GM19438 (cell line): Measurements from ENCODE around the gene DAB1.
"Not testable (repeated sequence)": the region's sequence is repeated elsewhere in the genome, so short reads cannot be mapped to it uniquely, and the experiment has no call there.

ENCODE experiments used
- ATAC-seq: cut with Tn5 transposase; IDR thresholded peaks from one replicate; pipeline ENCODE4 v1.9.1; 2021; ENCODE audit warnings: low read depth; ENCODE audit not compliant: unreplicated experiment

DAB1 gene

DNA sequence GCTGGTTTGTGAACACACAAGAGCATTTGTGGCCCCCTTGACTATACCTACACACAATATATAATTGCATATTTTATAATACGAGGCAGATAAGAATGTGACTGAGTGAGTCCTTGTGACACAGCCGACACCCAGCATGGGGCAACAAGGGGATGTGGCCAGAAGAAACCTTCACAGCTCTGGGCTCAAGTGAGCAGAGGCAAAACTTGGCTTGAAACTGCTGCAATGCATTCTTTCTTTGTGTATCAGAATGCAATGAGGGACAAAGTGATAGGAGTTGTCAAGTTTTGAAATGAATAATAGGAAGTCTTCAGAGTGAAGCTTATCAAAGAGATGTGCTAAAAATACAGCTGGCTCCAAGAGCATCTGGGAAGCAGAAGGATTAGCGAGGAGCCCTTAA lies 334.0 kb downstream of the DAB1 start:
- ATAC-seq = no peak

- ATAC-seq = no peak
Measured at GRCh38 chr1:57089221-57089620, 334.6 kb downstream of the DAB1 start.

DNA sequence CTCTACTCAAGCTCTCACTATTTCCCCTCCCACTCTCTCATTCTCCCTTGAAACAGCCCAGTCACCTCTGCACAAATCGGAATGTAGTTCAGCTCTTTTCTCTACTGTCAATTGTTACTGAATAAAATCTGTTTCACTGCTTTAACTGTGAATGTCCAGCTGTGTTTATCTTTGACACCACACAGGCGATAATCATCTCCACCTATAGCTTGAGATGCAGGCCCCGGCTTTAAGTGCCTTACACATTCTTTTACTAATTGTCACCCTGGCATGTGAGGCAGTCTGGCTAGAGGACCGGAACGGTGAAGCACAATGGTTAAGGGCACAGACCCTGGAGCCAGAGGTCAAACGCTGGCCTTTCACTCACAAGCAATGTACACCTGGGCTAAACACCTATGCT lies 335.2 kb downstream of the DAB1 start:
- ATAC-seq = no peak

DNA sequence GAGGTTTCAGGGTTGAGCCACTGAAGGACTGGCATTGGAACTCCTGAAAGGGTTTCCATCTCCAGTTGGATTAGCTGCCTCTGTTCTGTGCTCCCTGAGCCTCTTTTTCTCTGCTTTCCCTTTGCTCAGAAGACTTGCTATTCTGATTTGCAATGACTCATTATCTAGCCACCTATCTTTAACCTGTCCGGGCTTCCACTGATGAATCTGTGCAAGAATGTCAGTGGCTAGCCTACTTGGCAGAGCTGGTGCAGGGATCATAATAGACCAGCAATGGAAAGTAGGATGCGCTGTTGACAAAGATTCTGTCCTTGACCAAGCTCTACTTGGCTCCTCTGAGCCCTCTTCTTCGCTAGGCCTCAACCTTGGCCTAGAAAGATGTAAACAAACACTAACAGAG lies 336.2 kb downstream of the DAB1 start:
- ATAC-seq = not testable (repeated sequence)

DNA sequence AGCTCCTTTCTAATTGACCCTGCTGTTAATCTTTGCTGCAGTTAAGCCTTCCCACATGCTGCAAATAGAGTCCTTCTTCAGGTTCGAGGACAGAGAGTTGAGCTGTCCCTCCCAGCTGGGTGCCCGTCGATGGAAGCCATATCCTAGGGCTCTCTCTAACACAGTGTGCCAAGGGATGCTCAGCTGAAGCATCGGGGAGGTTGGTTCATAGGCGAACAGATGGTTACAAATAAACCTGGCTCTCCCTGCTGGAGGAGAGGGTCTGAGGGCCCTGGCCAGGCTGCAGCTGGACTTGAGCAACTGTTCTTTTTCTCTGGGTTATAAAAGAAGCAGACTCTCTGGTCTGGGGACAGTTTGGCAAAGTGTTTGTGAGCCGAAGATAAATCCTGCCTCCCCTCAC lies 337.7 kb downstream of the DAB1 start:
- no peak for ATAC-seq

DNA sequence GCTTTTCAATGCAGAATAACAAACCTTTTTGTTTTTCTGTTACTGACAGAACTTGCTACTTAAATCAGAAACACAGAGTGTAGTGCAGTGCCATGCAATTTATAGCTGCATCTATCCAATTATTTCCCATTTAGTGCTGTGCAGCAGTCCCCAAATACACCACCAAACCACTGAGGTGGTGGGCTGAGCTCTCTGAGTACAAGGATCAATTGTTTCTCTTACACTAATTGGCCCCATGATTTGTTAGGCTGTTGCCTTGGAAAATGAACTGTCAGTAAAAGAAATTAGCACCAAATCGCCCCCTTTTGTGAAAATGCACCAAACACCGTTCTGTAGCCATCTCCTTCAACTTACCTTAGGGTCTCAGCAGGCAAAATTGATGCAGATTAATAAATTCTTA lies 339.2 kb downstream of the DAB1 start:
- ATAC-seq = no peak

- ATAC-seq = no peak
Measured at GRCh38 chr1:57082711-57083439, 341.0 kb downstream of the DAB1 start.

DNA sequence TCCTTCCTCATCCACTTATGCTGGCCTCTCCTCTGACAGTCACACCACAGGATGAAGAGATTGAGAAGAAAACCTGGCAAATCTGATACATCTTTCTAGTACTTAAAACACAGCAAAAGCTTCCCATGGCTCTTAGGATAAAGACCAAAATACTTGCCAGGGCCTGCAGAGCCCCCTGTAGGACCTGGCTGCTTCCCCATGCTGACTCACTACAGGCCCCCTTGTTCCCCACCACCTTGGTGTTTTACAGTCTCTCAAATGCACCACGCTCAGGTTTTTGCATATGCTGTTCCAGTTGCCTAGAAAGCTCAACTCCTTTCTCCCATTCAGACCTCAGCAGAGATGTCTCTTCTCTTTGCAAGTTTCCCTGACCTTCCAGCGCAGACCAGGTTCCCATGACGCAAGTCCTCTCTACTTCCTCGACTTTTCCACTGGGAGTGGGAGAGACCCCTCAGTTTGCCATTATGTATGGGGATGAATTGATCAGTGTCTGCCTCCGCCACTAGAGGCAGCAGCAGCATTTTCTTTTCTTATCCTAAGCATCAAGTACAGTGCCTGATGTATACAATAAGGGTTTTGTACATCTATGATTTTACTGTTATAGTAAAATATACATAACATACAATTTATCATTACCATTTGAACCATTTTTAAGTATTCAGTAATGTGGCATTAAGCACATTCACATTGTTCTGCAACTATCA lies 344.3 kb downstream of the DAB1 start:
- no peak for ATAC-seq

GRCh38 chr1:57072401-57073110 lies 351.3 kb downstream of the DAB1 start:
- ATAC-seq = no peak

DNA sequence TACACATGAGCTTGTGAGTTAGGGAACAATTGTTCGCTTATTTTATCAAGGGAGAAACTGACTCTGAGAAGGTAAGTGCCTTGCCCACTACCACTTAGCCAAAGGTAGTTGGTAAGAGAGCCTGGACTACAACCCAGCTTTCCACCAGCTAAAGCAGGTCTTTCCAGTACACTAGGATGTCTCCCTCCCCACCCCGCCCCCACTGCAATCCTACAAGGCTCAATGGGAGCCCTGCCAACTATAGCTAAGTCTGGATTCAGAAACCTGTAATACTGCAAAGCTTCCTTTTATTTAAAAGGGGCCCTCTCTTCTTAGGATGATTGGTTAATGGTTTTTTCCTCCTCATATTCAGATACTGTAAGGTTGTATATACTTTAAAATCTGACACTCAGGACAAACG lies 356.0 kb downstream of the DAB1 start:
- ATAC-seq = no peak

- no peak for ATAC-seq
Measured at GRCh38 chr1:57066980-57067610, 356.8 kb downstream of the DAB1 start.

- ATAC-seq = no peak
Measured at GRCh38 chr1:57065442-57065841, 358.4 kb downstream of the DAB1 start.

DNA sequence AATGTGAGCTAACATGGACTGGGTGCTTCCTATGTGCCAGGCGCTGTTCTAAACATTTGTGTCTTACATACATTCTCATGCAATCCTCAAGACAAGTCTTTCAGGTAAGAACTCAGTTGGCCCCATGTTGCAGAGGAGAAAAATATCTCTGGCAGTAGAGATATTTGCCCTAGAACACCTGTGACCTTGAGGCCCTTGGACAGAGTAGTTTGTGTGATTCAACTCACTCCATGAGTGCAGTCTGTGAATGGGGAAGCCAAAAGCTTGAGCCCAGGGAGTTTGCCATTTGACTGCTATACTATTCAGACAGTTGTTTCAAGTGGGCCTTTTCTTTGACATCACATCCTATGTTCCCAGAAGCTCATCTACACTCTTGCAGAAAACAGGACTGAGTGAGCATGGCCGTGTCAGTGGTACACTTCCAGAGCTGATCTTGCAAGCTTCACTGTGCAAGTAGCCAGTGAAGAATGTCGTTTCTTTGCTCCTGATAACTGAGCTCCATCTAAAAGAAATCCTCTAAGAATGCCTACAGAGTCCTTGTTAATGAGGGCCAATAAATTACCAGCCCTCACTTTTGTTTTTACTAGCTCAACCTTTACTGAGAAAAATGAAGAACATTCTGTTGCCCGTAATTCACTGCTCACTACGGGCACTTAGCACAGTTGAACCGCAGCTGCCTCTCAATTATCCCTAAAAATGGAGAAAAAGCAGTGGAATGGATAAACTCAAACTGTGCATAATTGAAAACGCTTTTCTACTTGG lies 359.3 kb downstream of the DAB1 start:
- ATAC-seq = no peak

GRCh38 chr1:57063406-57064125 lies 360.3 kb downstream of the DAB1 start:
- ATAC-seq = no peak

GRCh38 chr1:57061369-57061768 lies 362.5 kb downstream of the DAB1 start:
- no peak for ATAC-seq

DNA sequence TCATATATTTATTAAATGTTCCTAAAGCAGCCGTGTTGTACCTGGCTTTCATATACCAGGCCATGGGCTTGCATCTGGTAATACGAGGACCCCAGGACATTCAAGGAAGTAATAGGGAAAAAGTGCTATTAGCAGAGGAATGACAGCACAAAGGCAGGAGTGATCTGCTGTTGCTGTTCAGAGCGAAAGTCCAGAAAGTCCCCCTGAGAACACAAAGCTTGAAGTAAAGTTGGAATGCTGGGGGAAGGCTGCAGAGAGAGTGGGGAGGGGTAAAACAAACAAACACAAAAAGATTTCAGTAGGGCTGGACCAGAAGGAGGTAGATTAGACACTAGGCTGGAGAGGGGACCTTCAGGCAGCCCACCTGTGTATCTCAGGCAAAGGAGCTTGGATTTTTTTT lies 363.4 kb downstream of the DAB1 start:
- ATAC-seq = no peak

GRCh38 chr1:57058652-57059501 lies 365.0 kb downstream of the DAB1 start:
- no peak for ATAC-seq

- no peak for ATAC-seq
Measured at GRCh38 chr1:57048856-57049255, 375.0 kb downstream of the DAB1 start.

GRCh38 chr1:57046462-57046861 lies 377.4 kb downstream of the DAB1 start:
- ATAC-seq = no peak
